Activated B cell treated with CpG ODN at 0.5 μM for 24 hours (primary cell): ENCODE measurements around the gene CMTM2. TPM values are rescaled to one million over a fixed set of nuclear protein-coding genes. Genes with fewer than 3 reads are reported as not detected.
"Not testable (repeated sequence)": the region's sequence is repeated elsewhere in the genome, so short reads cannot be mapped to it uniquely, and the experiment has no call there.

Experiments
- ATAC-seq: fragments of 200-7000 bp; cut with Tn5 transposase; one replicate; pipeline ENCODE4 v1.10.0; 2021; ENCODE audit warnings: low read depth, mild to moderate bottlenecking, moderate library complexity
- CTCF ChIA-PET: fragments of 350-600 bp; sonication (Branson Sonifier 250); formaldehyde crosslinking; loops from one replicate; lab custom pipeline; 2021; ENCODE audit warnings: antibody characterized with exemption; lab: Charles Lee
- POLR2A ChIA-PET: fragments of 350-600 bp; sonication (Branson Sonifier 250); formaldehyde crosslinking; loops from one replicate; lab custom pipeline; 2021; ENCODE audit warnings: antibody characterized with exemption; lab: Charles Lee
- DNase-seq: peaks from one replicate; pipeline ENCODE4 v3.0.0; 2022
- H3K27ac Mint-ChIP-seq: one replicate; pipeline ENCODE4 v1.8.0; 2020; ENCODE audit warnings: mixed read lengths
- H3K27me3 Mint-ChIP-seq: one replicate; pipeline ENCODE4 v1.8.0; 2021; ENCODE audit warnings: mixed read lengths
- H3K36me3 Mint-ChIP-seq: one replicate; pipeline ENCODE4 v1.8.0; 2021; ENCODE audit warnings: low read depth, mixed read lengths
- H3K4me1 Mint-ChIP-seq: one replicate; pipeline ENCODE4 v1.8.0; 2021; ENCODE audit warnings: mixed read lengths
- H3K4me3 Mint-ChIP-seq: one replicate; pipeline ENCODE4 v1.8.0; 2020; ENCODE audit warnings: mild to moderate bottlenecking, mixed read lengths
- H3K9me3 Mint-ChIP-seq: one replicate; pipeline ENCODE4 v1.8.0; 2020; ENCODE audit warnings: mixed read lengths
- CTCF ChIP-seq: fragments of 200-600 bp; IDR thresholded peaks from one replicate; pipeline ENCODE4 v1.8.0; 2022; ENCODE audit warnings: antibody characterized with exemption, mild to moderate bottlenecking
- intact Hi-C: fragments of 100-400 bp; cut with micrococcal nuclease; formaldehyde crosslinking; loops from one replicate; pipeline ENCODE4 v1.15.1; 2024
- total RNA-seq: library from RNA; stranded (reverse); gene quantifications from 2 replicates; pipeline ENCODE4 v1.2.3, GENCODE V29; 2022

CMTM2 gene
- total RNA-seq, 1 donor from 2014 or later: not detected

- ChIA-PET CTCF (no interaction called here), POLR2A (no interaction called here)
- ATAC-seq: no peak
- peaks cover 10% of the 10 kb centered on the region for H3K27me3 Mint-ChIP-seq
- no peak for DNase-seq
- H3K4me3 Mint-ChIP-seq: no peak overlapping the region
- TF ChIP-seq CTCF: no peak
- peaks cover 31% of the 10 kb centered on the region for H3K4me1 Mint-ChIP-seq
- peaks cover 3% of the 10 kb centered on the region for H3K9me3 Mint-ChIP-seq
- no peak overlapping the region for H3K27ac Mint-ChIP-seq
- intact Hi-C loops: no loop called here
- H3K36me3 Mint-ChIP-seq: no peaks in the 10 kb centered on the region
These were observed 13.6 kb downstream of the CMTM2 start for GRCh38 chr16:66592814-66593213.

- DNase-seq (no peak), ATAC-seq (peak; percentile 65)
- Mint-ChIP-seq H3K9me3 (peaks cover 3% of the 10 kb centered on the region), H3K4me1 (peaks cover 22% of the 10 kb centered on the region), H3K36me3 (no peaks in the 10 kb centered on the region), H3K27me3 (peaks cover 14% of the 10 kb centered on the region), H3K27ac (no peak overlapping the region), H3K4me3 (no peak overlapping the region)
- intact Hi-C loops: no loop called here
- ChIA-PET CTCF (no interaction called here), POLR2A (interaction anchor here (1.0 kb wide), 1 partner anchor 9 kb away, joined by 3 read pairs; no protein-coding TSS in a partner anchor)
- TF ChIP-seq CTCF: no peak
These were observed 15.5 kb downstream of the CMTM2 start for GRCh38 chr16:66594739-66595138.

GRCh38 chr16:66596559-66596958 is 17.3 kb downstream of the CMTM2 start:
- H3K27me3 Mint-ChIP-seq: peaks cover 18% of the 10 kb centered on the region
- H3K36me3 Mint-ChIP-seq, DNase-seq, H3K27ac Mint-ChIP-seq, intact Hi-C loops, H3K9me3 Mint-ChIP-seq, ATAC-seq, H3K4me3 Mint-ChIP-seq: not testable (repeated sequence)
- ChIA-PET POLR2A (interaction anchor here (1.0 kb wide), 1 partner anchor 15 kb away, joined by 4 read pairs; no protein-coding TSS in a partner anchor), CTCF (interaction anchor here (0.9 kb wide), 1 partner anchor 12 kb away, joined by 3 read pairs; no protein-coding TSS in a partner anchor)
- H3K4me1 Mint-ChIP-seq: peaks cover 11% of the 10 kb centered on the region

- Mint-ChIP-seq H3K9me3 (peaks cover 9% of the 10 kb centered on the region), H3K27ac (no peak overlapping the region), H3K4me1 (peaks cover 11% of the 10 kb centered on the region), H3K27me3 (peaks cover 17% of the 10 kb centered on the region), H3K4me3 (no peak overlapping the region), H3K36me3 (no peaks in the 10 kb centered on the region)
- ChIA-PET CTCF (no interaction called here), POLR2A (interaction anchor here (1.0 kb wide), 1 partner anchor 14 kb away, joined by 4 read pairs; no protein-coding TSS in a partner anchor)
- ATAC-seq (no peak), DNase-seq (no peak)
- intact Hi-C loops: no loop called here
- TF ChIP-seq CTCF: no peak
These were observed 18.0 kb downstream of the CMTM2 start for GRCh38 chr16:66596986-66597848.

- CTCF ChIA-PET: no interaction called here
- TF ChIP-seq CTCF: no peak
- Mint-ChIP-seq H3K27me3 (peaks cover 21% of the 10 kb centered on the region), H3K27ac (no peak overlapping the region), H3K9me3 (peaks cover 9% of the 10 kb centered on the region), H3K4me3 (no peak overlapping the region), H3K36me3 (no peaks in the 10 kb centered on the region), H3K4me1 (peaks cover 15% of the 10 kb centered on the region)
- ATAC-seq (no peak), DNase-seq (no peak)
- intact Hi-C loops: no loop called here
- POLR2A ChIA-PET: no interaction called here
These were observed 18.8 kb downstream of the CMTM2 start for GRCh38 chr16:66598111-66598510.
